ENCODE measurements around the gene PLA2G6. TPM values are rescaled to one million over a fixed set of nuclear protein-coding genes. Genes with fewer than 3 reads are reported as not detected.

The PLA2G6 gene
- total and polyA plus RNA-seq, 2 of the 4 experiments (the other 2 are of a cell fraction), result 6.1 to 10.3 TPM

DNA sequence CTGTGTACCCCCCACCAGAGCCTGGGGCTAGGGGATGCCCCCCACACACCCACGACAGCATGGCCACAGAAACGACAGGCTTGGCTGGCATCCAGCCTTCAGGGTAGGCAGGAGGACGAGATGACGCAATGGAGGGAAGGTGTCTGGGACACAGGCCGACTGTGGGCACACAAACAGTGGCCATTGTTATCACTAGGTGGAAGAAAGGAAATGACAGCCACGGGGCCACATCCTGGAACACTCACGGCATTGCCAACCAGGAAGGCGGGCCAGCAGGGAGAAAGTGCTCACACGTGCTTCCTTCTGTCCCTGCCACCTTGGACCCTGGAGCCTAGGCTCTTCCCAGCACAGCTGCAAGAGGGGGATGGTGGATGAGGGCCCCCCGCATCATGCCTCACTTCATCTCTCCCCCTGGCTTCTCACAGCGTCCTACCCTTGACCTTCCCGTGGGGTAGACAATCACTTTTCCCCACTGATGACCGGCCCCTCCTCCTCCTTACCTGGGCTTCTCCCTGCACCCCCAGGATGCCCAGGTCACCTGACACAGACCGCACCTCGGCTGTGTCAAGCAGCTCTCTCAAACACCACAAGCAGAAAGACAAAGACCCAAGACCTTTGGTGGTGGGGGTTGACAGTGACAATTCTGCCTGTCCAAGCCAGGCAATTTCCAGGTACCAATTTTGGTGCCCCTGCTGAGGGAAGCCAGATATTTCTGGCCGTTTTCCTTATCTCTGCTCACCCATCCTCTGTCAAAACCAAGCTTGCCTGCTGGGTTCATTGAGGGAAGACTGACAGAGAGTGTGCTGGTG is 8.6 kb downstream of the PLA2G6 start:
- H2AK9ac ChIP-seq (replicated peaks; ENCODE audit: low read depth, low read length, poor library complexity), result peak overlapping the region; percentile 85
- H2BK5ac ChIP-seq (ENCODE audit: low read depth, low read length, poor library complexity, severe bottlenecking), result peak overlapping the region; percentile 3
- H3K4ac ChIP-seq (ENCODE audit: low read depth, low read length), result peak overlapping the region; percentile 43
- peaks cover 0 to 27% of the 10 kb centered on the region in 2 experiments; a peak in 2 of 4 replicates for H3K79me1 ChIP-seq (ENCODE audit: low read depth in 1 of 2, low read length in 2 of 2)
- ChIA-PET CTCF (no interaction called here), POLR2A (ENCODE audit: unreplicated experiment) (interaction anchor here (0.6 kb wide), 1 partner anchor 42 kb away, joined by 3 read pairs; no protein-coding TSS in a partner anchor)
- peak overlapping the region; percentile 30 for H3K27ac ChIP-seq (ENCODE audit: insufficient read depth, low read length)
- dilution Hi-C loops (cut with HindIII; ENCODE audit: low sequenced_read_pairs, unreplicated experiment) (no loop called here), intact Hi-C loops (cut with micrococcal nuclease) (no loop called here), in situ Hi-C loops (cut with MboI; ENCODE audit: low sequenced_read_pairs) (no loop called here)
- no peaks in the 10 kb centered on the region for H3K9me3 ChIP-seq (ENCODE audit: control insufficient read depth, insufficient read depth, low read length)
- peak overlapping the region; percentile 46 for H2BK20ac ChIP-seq (ENCODE audit: low read depth, low read length)
- ATAC-seq (ENCODE audit: low read depth), result 0 out of 2 replicates have a peak, but pooled peaks have one; percentile 3
- peak overlapping the region; percentile 47 for H3K18ac ChIP-seq (ENCODE audit: low read depth, low read length)
- 0% methylated on average over 2 of the region's 16 CpGs; no CpG with 5 or more reads in 1 of the 2 experiments for WGBS, 2 experiments (ENCODE audit: extremely low coverage in 2 of 2, insufficient read length in 1 of 2)
- peak; percentile 65 for DNase-seq
- H3K27me3 ChIP-seq (ENCODE audit: control insufficient read depth, insufficient read depth, low read length), result no peaks in the 10 kb centered on the region
- H4K8ac ChIP-seq (ENCODE audit: low read depth in 2 of 2, low read length in 2 of 2), result peak overlapping the region; percentile 12 to 79; a peak in 3 of 4 replicates
- H2BK120ac ChIP-seq (ENCODE audit: low read depth, low read length), result peak overlapping the region; percentile 29
- peak overlapping the region; percentile 84; the same call in 2 of the 3 replicates for H2BK15ac ChIP-seq (ENCODE audit: low read depth, low read length)
- peaks cover 25% of the 10 kb centered on the region for H3K9me1 ChIP-seq (ENCODE audit: insufficient read depth, low read length)
- no peak overlapping the region for H3K56ac ChIP-seq (ENCODE audit: extremely low read depth, insufficient read depth, low read length)
- no TSS peak for BruUV-seq (replicated peaks)
- H4K20me1 ChIP-seq (ENCODE audit: insufficient read depth, low read length), result no peaks in the 10 kb centered on the region
- H3K4me2 ChIP-seq (ENCODE audit: low read depth, low read length), result peak overlapping the region; percentile 14; the same call in 1 of the 2 replicates
- H2AK5ac ChIP-seq (ENCODE audit: low read depth, low read length), result peak overlapping the region; percentile 82
- no peak overlapping the region for H3K4me3 ChIP-seq (ENCODE audit: insufficient read depth, low read depth, low read length)
- peak overlapping the region; percentile 79 for H2AFZ ChIP-seq (replicated peaks; ENCODE audit: low read length, poor library complexity)
- H3K4me1 ChIP-seq (ENCODE audit: control insufficient read depth, insufficient read depth, low read length), result peaks cover 26% of the 10 kb centered on the region
- H3K36me3 ChIP-seq (ENCODE audit: control insufficient read depth, insufficient read depth, low read length), result no peaks in the 10 kb centered on the region
- H3K9ac ChIP-seq (ENCODE audit: low read depth, low read length), result no peak overlapping the region
- peak overlapping the region; percentile 69 for H4K5ac ChIP-seq (ENCODE audit: low read depth, low read length)
- H4K91ac ChIP-seq (ENCODE audit: insufficient read depth, low read depth, low read length), result peak overlapping the region; percentile 81
- peak overlapping the region; percentile 23; the same call in 1 of the 2 replicates for H3K23ac ChIP-seq (ENCODE audit: low read depth, low read length)
- peak overlapping the region; percentile 51 for H3K14ac ChIP-seq (replicated peaks; ENCODE audit: low read depth, low read length)
- TF ChIP-seq RAD21 (IDR thresholded peaks at IDR 0.05; ENCODE audit: low read length) (no peak), MXI1 (IDR thresholded peaks at IDR 0.05; ENCODE audit: borderline replicate concordance, low read depth, low read length) (0 out of 2 replicates have a peak, but pooled peaks have one; percentile 22), RCOR1 (IDR thresholded peaks at IDR 0.05; ENCODE audit: insufficient replicate concordance, low read length) (no peak), POLR2A (IDR thresholded peaks at IDR 0.05; ENCODE audit: low read depth, low read length) (no peak), CEBPB (IDR thresholded peaks at IDR 0.05; ENCODE audit: low read depth, low read length) (peak; percentile 96), RFX5 (IDR thresholded peaks at IDR 0.05; ENCODE audit: low read depth, low read length) (no peak), MAZ (IDR thresholded peaks at IDR 0.05; ENCODE audit: borderline replicate concordance, low read depth, low read length) (peak; percentile 16; the same call in 1 of the 2 replicates), FOS (IDR thresholded peaks at IDR 0.05; ENCODE audit: low read depth, low read length) (no peak), MAFK (IDR thresholded peaks at IDR 0.05; ENCODE audit: low read depth, low read length) (no peak), CHD1 (IDR thresholded peaks at IDR 0.05; ENCODE audit: low read depth, low read length) (no peak), NFE2L2 (IDR thresholded peaks at IDR 0.05; ENCODE audit: low read depth, low read length) (no peak), SMC3 (IDR thresholded peaks at IDR 0.05; ENCODE audit: low read depth, low read length) (no peak)
- TF ChIP-seq, protein P1, sequence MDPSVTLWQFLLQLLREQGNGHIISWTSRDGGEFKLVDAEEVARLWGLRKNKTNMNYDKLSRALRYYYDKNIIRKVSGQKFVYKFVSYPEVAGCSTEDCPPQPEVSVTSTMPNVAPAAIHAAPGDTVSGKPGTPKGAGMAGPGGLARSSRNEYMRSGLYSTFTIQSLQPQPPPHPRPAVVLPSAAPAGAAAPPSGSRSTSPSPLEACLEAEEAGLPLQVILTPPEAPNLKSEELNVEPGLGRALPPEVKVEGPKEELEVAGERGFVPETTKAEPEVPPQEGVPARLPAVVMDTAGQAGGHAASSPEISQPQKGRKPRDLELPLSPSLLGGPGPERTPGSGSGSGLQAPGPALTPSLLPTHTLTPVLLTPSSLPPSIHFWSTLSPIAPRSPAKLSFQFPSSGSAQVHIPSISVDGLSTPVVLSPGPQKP (IDR thresholded peaks at IDR 0.05; ENCODE audit: borderline replicate concordance, low read depth, low read length), result no peak
- TF ChIP-seq, protein P2, sequence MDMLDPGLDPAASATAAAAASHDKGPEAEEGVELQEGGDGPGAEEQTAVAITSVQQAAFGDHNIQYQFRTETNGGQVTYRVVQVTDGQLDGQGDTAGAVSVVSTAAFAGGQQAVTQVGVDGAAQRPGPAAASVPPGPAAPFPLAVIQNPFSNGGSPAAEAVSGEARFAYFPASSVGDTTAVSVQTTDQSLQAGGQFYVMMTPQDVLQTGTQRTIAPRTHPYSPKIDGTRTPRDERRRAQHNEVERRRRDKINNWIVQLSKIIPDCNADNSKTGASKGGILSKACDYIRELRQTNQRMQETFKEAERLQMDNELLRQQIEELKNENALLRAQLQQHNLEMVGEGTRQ (IDR thresholded peaks at IDR 0.05; ENCODE audit: low read depth, low read length), result no peak

Data from IMR-90 (cell line).